HepG2 (cell line): Measurements from ENCODE around the gene VPS37D. TPM values are rescaled to one million over a fixed set of nuclear protein-coding genes. Genes with fewer than 3 reads are reported as not detected.

Source experiments
- AGO1 ChIP-seq: fragments of 200-400 bp; formaldehyde crosslinking; IDR thresholded peaks from 2 replicates; pipeline ENCODE4 v1.6.1; 2017; ENCODE audit warnings: mild to moderate bottlenecking, low read depth, low read length, moderate library complexity; ENCODE audit not compliant: poor library complexity, severe bottlenecking
- AKAP8 ChIP-seq: sonication (generic); formaldehyde crosslinking; IDR thresholded peaks from 2 replicates; pipeline ENCODE4 v1.5.1; 2020; ENCODE audit warnings: mild to moderate bottlenecking, missing genetic modification reagents
- CBX5 ChIP-seq: sonication (generic); formaldehyde crosslinking; IDR thresholded peaks from 2 replicates; pipeline ENCODE4 v1.4.0; 2020; ENCODE audit warnings: missing genetic modification reagents, borderline replicate concordance
- CEBPB ChIP-seq: IDR thresholded peaks from 2 replicates; pipeline ENCODE4 v1.6.1; 2011; ENCODE audit warnings: low read depth, low read length, improper control_type of control experiment, borderline replicate concordance
- EED ChIP-seq: sonication (generic); formaldehyde crosslinking; IDR thresholded peaks from 2 replicates; pipeline ENCODE4 v1.5.0; 2020; ENCODE audit warnings: mild to moderate bottlenecking, missing genetic modification reagents
- HOXA3 ChIP-seq: sonication (generic); formaldehyde crosslinking; IDR thresholded peaks from 2 replicates; pipeline ENCODE4 v1.5.0; 2020; ENCODE audit warnings: missing genetic modification reagents
- HOXA7 ChIP-seq: sonication (generic); formaldehyde crosslinking; IDR thresholded peaks from 2 replicates; pipeline ENCODE4 v1.8.1; 2022; ENCODE audit warnings: mild to moderate bottlenecking, missing genetic modification reagents, moderate library complexity
- KDM4B ChIP-seq: sonication (generic); formaldehyde crosslinking; IDR thresholded peaks from 2 replicates; pipeline ENCODE4 v1.4.0; 2020; ENCODE audit warnings: missing genetic modification reagents
- KDM6A ChIP-seq: IDR thresholded peaks from 2 replicates; pipeline ENCODE4 v1.6.1; 2016; ENCODE audit warnings: low read depth
- LCORL ChIP-seq, 2 experiments: fragments of 450-650 bp in 1 of 2; sonication (generic) in 1 of 2; formaldehyde crosslinking in 1 of 2; IDR thresholded peaks; 2 replicates each; pipeline versions ENCODE4 v1.5.0 to v1.6.1; 2017 to 2020; ENCODE audit warnings: antibody characterized with exemption in 1 of 2, missing genetic modification reagents in 1 of 2
- NCOR1 ChIP-seq: fragments of 200-600 bp; sonication (generic); IDR thresholded peaks from 2 replicates; pipeline ENCODE4 v1.7.0; 2017; ENCODE audit warnings: antibody characterized with exemption, low read length, borderline replicate concordance
- PPARG ChIP-seq: conservative IDR thresholded peaks from 2 replicates; pipeline ENCODE4 v1.6.1; 2016; ENCODE audit warnings: missing biosample characterization, missing genetic modification reagents
- REXO4 ChIP-seq: sonication (generic); formaldehyde crosslinking; IDR thresholded peaks from 2 replicates; pipeline ENCODE4 v1.8.0; 2022; ENCODE audit warnings: missing genetic modification reagents, mild to moderate bottlenecking, borderline replicate concordance
- SMC3 ChIP-seq: IDR thresholded peaks from 2 replicates; pipeline ENCODE4 v1.6.1; 2011; ENCODE audit warnings: low read length, improper control_type of control experiment
- TAF1 ChIP-seq: sonication (generic); formaldehyde crosslinking; IDR thresholded peaks from 2 replicates; pipeline ENCODE4 v1.4.0; 2020; ENCODE audit warnings: missing genetic modification reagents
- TARDBP ChIP-seq: sonication (generic); formaldehyde crosslinking; IDR thresholded peaks from 2 replicates; pipeline ENCODE4 v1.8.0; 2022; ENCODE audit warnings: mild to moderate bottlenecking, missing genetic modification reagents
- ZFX ChIP-seq: sonication (generic); formaldehyde crosslinking; IDR thresholded peaks from 2 replicates; pipeline ENCODE4 v1.4.0; 2020; ENCODE audit warnings: mild to moderate bottlenecking, low read depth, missing genetic modification reagents, moderate library complexity
- ZNF556 ChIP-seq: sonication (generic); formaldehyde crosslinking; IDR thresholded peaks from 2 replicates; pipeline ENCODE4 v1.4.0; 2020; ENCODE audit warnings: mild to moderate bottlenecking, missing genetic modification reagents, borderline replicate concordance
- ZSCAN21 ChIP-seq: sonication (generic); formaldehyde crosslinking; IDR thresholded peaks from 2 replicates; pipeline ENCODE4 v1.8.0; 2022; ENCODE audit warnings: mild to moderate bottlenecking, missing genetic modification reagents, moderate library complexity, borderline replicate concordance
- polyA plus RNA-seq, 8 experiments: library from polyadenylated mRNA; depleted of rRNA in 3 of 8; stranded (reverse) in 7 of 8; unstranded in 1 of 8; fragments of >200 nt; fragmentation: Illumina TruSeq in 4 of 8; extraction: Trizol in 4 of 8; gene quantifications; 2 replicates each; pipeline versions ENCODE4 v1.2.1 to v1.2.3, GENCODE V29; 2011 to 2016; ENCODE audit warnings: low read depth in 4 of 8, missing spikeins in 1 of 8, mixed read lengths in 1 of 8; ENCODE audit not compliant: insufficient read depth in 1 of 8
- total RNA-seq, 5 experiments: library from RNA; depleted of rRNA; stranded (reverse); fragments of >200 nt; fragmentation: Illumina TruSeq; extraction: Trizol; gene quantifications; 2 replicates each; pipeline ENCODE4 v1.2.3, GENCODE V29; 2016; ENCODE audit warnings: low read depth in 1 of 5
- TF ChIP-seq, protein P1 (sequence below): sonication (generic); formaldehyde crosslinking; IDR thresholded peaks from 2 replicates; pipeline ENCODE4 v1.8.0; 2022; ENCODE audit warnings: mild to moderate bottlenecking, missing genetic modification reagents, borderline replicate concordance
- TF ChIP-seq, protein P2 (sequence below): sonication (generic); formaldehyde crosslinking; IDR thresholded peaks from 2 replicates; pipeline ENCODE4 v1.4.0; 2020; ENCODE audit warnings: missing genetic modification reagents, mild to moderate bottlenecking, borderline replicate concordance
- TF ChIP-seq, protein P3 (sequence below): sonication (generic); formaldehyde crosslinking; IDR thresholded peaks from 2 replicates; pipeline ENCODE4 v1.9.0; 2021; ENCODE audit warnings: missing genetic modification reagents, borderline replicate concordance

The VPS37D gene
- total and polyA plus RNA-seq, 2 of the 13 experiments (the other 11 are each of a cell fraction or from before 2014, with no cell fraction given): 3.8 to 6.3 TPM

DNA sequence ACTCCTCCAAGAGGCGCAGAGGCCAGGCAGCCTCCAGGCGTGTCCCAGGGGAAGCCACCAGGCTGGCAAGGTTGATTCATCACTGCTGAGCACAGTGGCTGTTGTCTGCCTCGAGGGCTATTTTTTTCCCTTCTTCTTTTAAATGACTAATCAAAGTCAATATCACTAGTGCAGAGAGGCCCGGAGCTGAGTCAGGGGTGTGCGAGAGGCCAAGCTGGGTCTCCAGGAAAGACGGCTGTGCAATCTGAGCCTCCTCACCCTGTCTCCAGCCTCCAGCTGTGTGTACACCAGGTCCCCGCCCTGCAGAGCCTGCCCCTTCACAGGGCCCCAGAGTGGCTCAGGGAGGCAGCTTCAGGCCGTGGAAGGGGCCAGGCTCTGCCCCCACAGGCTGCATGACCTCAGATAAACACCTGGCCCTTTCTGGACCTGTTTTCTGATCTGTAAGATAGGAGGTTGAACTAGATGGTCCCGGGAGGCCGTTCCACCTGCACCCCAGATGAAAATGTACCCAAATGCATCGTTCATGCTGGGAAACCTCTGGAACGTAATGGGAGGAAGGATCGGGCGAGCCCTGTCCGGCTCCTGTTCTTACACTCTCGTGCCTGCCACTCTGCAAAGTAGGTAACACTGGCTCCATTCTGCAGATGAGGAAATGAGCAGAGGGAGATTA lies 48.2 kb downstream of the VPS37D start (continued):
- 0 out of 2 replicates have a peak, but pooled peaks have one; percentile 50 for TF ChIP-seq ZSCAN21 (CRISPR knock-in tag)
- TF ChIP-seq TARDBP (CRISPR knock-in tag): peak; percentile 49; the same call in 1 of the 2 replicates
- TF ChIP-seq SMC3: no peak
- 0 out of 2 replicates have a peak, but pooled peaks have one; percentile 54 for TF ChIP-seq EED (CRISPR knock-in tag)
- TF ChIP-seq, protein P1, sequence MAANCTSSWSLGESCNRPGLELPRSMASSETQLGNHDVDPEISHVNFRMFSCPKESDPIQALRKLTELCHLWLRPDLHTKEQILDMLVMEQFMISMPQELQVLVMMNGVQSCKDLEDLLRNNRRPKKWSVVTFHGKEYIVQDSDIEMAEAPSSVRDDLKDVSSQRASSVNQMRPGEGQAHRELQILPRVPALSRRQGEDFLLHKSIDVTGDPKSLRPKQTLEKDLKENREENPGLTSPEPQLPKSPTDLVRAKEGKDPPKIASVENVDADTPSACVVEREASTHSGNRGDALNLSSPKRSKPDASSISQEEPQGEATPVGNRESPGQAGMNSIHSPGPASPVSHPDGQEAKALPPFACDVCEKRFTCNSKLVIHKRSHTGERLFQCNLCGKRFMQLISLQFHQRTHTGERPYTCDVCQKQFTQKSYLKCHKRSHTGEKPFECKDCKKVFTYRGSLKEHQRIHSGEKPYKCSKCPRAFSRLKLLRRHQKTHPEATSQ (CRISPR knock-in tag): no peak
- TF ChIP-seq, protein P2, sequence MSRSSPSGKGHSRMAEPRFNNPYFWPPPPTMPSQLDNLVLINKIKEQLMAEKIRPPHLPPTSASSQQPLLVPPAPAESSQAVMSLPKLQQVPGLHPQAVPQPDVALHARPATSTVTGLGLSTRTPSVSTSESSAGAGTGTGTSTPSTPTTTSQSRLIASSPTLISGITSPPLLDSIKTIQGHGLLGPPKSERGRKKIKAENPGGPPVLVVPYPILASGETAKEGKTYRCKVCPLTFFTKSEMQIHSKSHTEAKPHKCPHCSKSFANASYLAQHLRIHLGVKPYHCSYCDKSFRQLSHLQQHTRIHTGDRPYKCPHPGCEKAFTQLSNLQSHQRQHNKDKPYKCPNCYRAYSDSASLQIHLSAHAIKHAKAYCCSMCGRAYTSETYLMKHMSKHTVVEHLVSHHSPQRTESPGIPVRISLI: peak; percentile 61
- TF ChIP-seq REXO4 (CRISPR knock-in tag): no peak
- TF ChIP-seq TAF1 (CRISPR knock-in tag): 0 out of 2 replicates have a peak, but pooled peaks have one; percentile 17
- peak; percentile 27; the same call in 1 of the 2 replicates for TF ChIP-seq NCOR1
- TF ChIP-seq KDM6A (CRISPR knock-in tag): peak; percentile 82; the same call in 1 of the 2 replicates
- peak; percentile 36; the same call in 1 of the 2 replicates for TF ChIP-seq ZFX (CRISPR knock-in tag)
- no peak for TF ChIP-seq LCORL (IDR thresholded peaks at IDR 0.05)
- peak; percentile 80 for TF ChIP-seq LCORL (CRISPR knock-in tag; IDR thresholded peaks at IDR 0.05)
- peak; percentile 43; the same call in 1 of the 2 replicates for TF ChIP-seq CBX5 (CRISPR knock-in tag)
- TF ChIP-seq CEBPB: peak; percentile 42; the same call in 1 of the 2 replicates
- no peak for TF ChIP-seq ZNF556 (CRISPR knock-in tag)
- peak; percentile 40 for TF ChIP-seq AGO1
- peak; percentile 50; the same call in 1 of the 2 replicates for TF ChIP-seq PPARG (CRISPR knock-in tag)
- no peak for TF ChIP-seq AKAP8 (CRISPR knock-in tag)
- TF ChIP-seq, protein P3, sequence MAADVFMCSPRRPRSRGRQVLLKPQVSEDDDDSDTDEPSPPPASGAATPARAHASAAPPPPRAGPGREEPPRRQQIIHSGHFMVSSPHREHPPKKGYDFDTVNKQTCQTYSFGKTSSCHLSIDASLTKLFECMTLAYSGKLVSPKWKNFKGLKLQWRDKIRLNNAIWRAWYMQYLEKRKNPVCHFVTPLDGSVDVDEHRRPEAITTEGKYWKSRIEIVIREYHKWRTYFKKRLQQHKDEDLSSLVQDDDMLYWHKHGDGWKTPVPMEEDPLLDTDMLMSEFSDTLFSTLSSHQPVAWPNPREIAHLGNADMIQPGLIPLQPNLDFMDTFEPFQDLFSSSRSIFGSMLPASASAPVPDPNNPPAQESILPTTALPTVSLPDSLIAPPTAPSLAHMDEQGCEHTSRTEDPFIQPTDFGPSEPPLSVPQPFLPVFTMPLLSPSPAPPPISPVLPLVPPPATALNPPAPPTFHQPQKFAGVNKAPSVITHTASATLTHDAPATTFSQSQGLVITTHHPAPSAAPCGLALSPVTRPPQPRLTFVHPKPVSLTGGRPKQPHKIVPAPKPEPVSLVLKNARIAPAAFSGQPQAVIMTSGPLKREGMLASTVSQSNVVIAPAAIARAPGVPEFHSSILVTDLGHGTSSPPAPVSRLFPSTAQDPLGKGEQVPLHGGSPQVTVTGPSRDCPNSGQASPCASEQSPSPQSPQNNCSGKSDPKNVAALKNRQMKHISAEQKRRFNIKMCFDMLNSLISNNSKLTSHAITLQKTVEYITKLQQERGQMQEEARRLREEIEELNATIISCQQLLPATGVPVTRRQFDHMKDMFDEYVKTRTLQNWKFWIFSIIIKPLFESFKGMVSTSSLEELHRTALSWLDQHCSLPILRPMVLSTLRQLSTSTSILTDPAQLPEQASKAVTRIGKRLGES: no peak
- TF ChIP-seq KDM4B: 0 out of 2 replicates have a peak, but pooled peaks have one; percentile 45
- TF ChIP-seq HOXA3 (CRISPR knock-in tag): 0 out of 2 replicates have a peak, but pooled peaks have one; percentile 39
- TF ChIP-seq HOXA7: no peak
